NCI-H187 (cell line): Measurements from ENCODE around the gene SHROOM3.
"Not testable (repeated sequence)": the region's sequence is repeated elsewhere in the genome, so short reads cannot be mapped to it uniquely, and the experiment has no call there.

ENCODE experiments used
- DNase-seq, 2 experiments: peaks; one replicate each; lab custom pipeline; 2025; lab: John Stamatoyannopoulos, UW

The SHROOM3 gene

GRCh38 chr4:76594173-76594572 lies 159.1 kb downstream of the SHROOM3 start:
- no peak for DNase-seq

- no peak for DNase-seq
These were observed 160.4 kb downstream of the SHROOM3 start for GRCh38 chr4:76595435-76595834.

DNA sequence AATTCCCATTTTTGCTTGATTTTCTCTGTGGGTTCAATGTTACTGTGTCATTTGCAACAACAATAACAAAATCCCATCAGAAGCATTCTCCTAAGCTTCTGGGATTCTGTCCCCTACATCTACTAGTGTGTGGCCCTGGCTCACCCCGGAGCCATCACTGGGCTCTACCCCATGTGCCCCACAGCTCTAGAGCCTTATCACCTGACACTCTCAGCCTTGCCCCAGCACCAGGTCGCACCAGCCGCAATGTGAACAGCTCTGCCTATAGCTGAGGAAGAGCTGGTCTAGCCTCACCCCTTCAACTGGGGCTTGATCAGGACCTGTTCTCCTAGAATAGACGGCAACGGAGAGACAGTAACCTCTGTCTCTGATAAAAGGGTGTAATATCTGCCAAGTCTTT lies 161.7 kb downstream of the SHROOM3 start:
- no peak for DNase-seq

DNA sequence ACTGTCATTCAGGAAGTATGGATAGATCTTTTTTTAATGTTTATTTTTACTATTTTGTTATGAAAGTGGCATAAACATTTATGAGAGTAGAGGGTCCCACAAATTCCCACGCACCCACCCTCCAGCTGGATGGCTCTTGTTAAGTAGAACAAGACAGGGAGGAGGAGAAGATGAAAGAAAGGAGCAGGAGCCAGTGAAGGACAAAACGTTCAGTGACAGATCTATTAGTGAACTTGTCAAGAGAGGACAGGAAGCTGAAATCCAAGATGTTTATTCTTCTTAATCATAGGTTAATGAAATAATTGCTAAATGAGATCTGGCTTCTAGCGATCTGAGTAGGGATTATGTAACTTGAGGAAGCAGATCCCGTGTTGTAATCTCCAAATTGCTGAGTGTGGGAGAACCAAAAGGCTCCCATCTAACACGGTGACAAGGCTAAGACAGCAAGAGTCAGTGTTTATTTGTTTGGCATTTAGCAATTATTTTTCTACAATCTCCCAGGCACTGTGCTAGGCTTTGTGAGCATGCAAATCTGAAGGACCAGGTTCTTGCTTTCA lies 162.5 kb downstream of the SHROOM3 start:
- no peak for DNase-seq

DNA sequence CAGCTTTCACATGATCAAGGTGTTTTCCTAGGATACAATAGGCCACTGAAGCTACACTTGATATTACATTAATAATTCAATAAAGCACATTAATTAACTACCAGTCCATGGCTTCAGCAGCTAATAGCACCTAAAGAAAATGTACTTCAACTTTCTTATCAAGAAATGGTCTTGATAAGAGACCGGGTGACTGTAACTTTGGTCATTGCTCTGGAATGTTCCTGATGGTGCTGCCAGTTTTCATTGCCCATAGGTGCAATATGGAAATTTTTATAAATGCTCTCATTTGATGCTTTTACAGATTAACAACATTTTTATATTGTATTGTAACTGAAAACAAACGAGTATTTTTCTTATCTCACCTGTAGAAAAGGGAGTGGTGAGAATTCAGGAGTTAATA lies 165.4 kb downstream of the SHROOM3 start:
- no peak for DNase-seq

- DNase-seq = no peak
These were observed 166.8 kb downstream of the SHROOM3 start for GRCh38 chr4:76601791-76602190.

DNA sequence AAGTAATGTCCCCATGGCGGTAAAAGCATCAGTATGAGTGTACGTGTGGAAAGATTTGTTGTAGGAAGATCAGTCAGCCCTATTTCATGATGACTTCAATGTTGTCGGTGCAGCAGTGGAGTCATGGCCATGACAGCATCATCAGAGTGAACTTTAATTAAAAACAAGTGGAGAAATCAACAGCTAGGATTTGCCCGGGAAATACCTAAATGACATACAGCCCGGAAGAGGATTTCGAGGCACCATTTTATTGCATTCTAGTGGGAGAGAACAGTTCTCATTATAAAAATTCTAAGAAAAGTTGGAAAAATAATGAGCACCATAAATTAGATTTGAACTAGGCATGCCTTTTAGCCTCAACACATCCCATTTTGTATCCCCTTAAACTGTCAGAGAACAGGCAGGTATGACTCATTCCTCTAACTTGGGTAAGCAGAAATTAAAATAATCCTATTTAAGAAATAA lies 170.1 kb downstream of the SHROOM3 start:
- no peak for DNase-seq

DNA sequence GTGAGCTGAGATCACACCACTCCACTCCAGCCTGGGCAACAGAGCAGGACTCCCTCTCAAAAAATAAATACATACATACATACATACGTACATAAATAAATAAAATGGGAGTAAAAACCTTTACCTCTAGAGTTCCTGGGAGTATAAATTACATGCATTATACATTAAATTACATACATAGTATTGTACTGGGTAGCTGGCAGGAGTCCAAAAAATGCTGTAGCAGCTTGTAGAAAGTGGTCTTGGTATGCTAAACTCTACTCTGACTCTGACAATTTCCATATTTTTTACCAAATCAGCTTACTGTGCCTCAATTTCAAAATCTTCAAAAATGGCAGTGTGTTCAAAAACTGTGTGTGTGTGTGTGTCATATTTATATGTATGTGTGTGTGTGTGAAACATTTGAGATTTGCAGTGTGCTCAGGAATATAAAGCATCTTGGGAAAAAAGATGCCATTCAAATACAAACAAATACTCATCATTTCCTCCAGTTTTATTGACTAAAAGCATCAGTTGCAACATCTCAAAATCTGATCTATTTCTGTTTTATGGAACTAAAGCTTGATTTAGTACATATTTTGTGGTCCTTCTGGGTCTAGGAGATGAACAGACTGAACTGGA lies 171.7 kb downstream of the SHROOM3 start:
- DNase-seq = no peak

GRCh38 chr4:76607266-76607799 lies 172.3 kb downstream of the SHROOM3 start:
- no peak for DNase-seq

GRCh38 chr4:76607846-76608245 lies 172.8 kb downstream of the SHROOM3 start:
- no peak for DNase-seq

- not testable (repeated sequence) for DNase-seq
These were observed 173.5 kb downstream of the SHROOM3 start for GRCh38 chr4:76608549-76608948.

DNA sequence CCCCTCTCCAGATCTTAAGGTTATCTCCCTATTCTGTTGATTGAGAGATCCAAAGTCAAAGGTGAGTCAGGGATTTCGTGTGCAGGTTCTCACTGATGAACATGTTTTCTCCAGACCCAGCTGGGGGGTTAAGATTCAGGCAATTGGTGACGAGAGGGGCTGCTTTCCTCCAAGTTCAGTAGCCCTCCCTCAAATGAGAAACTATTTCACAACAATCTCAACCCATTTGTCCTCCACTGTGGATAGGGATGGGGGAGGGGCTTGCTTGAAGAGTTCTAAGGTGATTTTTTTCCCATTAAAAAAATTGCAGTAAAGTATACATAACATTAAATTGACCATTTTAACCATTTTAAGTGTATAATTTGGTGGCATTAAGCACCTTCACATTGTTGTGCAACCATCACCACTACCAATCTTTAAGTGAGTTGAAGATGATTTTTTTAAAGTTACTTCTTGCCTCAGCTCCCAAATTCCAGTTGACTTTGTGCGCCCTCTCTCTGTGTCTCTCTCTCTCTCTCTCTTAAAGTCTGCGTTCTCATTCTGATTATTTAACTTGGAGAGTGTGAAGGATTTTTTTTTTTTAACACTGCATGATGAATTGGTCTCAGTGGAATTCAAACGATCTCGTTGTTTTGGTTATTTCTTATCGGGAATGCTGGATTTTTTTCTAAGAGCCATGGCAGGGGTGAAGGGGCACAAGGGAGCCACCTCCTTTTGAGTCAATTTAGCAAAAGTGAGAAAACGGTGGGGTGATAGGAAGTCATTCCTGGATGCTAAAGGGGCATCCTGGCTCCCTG lies 175.9 kb downstream of the SHROOM3 start:
- DNase-seq = no peak

DNA sequence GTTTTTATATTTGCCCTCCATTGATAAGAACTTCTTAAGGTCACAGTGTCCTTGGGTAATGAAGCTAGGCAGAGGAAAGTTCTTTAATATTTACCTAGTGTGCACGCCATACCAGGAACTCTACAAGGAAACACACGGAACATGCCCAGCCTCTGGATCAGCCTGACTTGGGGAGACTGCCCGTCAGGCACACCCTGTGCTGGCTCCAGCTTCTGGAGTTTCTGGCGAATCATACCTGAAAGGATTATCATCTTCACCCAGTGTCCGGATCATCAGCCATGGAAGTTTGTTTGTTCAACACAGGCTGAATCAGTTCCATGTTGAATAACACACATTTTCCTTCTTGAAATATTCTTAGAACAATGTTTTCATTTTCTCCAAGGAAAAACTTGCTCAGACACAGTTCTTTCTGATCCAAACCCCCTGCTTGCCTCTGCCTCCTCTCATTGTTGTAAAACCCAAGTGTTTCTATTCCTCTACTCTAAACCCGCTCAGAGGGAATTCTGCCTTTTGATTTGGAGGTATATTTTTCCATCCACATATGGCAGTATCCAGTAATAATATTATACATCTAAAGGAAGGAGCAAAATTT lies 176.7 kb downstream of the SHROOM3 start:
- no peak for DNase-seq

GRCh38 chr4:76614589-76614988 lies 179.6 kb downstream of the SHROOM3 start:
- DNase-seq = no peak

GRCh38 chr4:76615999-76616398 lies 181.0 kb downstream of the SHROOM3 start:
- DNase-seq = no peak

DNA sequence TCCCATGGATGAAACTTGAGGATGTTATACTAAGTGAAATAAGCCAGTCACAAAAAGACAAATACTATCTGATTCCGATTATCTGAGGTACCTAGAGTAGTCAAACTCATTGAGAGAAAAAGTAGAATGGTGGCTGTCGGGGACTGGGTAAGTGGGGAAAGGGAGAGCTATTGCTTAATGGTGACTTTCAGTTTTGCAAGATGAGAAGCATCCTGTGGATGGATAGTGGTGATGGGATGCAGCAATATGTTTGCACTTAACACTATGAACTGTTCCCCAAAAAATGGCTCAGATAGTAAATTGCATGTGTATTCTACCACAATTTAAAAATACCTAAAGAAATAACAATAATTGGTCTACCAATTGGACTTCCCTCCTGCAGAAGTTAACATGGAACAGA lies 181.5 kb downstream of the SHROOM3 start:
- no peak for DNase-seq

DNA sequence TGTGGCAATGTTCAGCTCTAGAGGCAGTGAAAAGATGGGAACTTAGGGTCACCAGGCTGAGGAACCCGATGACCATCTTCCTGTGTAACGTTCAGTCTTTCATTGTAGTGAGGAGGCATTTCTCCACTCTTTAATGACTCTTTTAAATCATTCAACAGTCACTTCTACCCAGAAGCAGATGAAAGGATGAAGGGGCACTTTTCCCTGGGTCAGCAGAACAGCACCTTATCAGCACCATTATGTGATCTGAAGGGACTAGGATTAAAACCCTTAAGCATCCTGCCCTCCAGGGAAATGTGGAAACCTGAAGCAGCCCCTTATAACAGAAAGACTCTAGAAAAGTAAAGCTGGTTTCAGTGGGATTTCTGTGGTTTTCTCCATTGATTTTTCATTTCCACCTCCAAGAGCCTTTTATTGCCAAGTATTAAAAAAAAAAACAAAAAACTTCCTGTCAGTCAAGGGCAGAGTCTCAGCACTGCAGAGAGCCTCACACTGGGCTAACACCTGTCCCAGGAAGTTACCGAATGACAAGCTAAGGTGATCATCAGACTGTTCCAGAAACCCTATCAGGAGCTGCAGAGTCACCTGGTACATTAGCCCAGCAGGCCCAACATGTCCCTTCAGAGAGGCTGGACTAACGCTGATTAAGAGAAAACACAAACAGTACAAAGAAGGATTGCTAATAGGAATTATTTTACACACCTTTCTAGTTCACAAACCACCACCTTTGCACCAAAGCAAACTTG lies 185.9 kb downstream of the SHROOM3 start:
- DNase-seq = no peak

DNA sequence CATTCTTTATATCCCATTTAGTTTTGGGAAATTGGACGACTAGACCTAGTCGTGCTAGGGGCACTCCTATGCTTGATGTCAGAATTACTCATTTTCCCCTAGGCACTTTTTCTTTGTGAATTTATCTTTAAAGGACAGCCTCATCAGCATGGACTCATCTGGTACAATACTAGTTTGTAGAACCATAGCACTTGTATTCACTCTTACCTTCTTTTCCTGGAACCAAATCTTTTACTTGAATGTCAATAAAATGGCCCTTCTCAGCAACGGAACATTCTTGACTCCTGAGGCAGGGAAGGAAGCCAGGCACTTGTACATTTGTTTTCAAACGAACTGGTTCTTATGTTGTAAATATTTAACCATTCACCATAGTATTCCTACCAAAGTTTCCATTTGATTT lies 187.1 kb downstream of the SHROOM3 start:
- no peak for DNase-seq

DNA sequence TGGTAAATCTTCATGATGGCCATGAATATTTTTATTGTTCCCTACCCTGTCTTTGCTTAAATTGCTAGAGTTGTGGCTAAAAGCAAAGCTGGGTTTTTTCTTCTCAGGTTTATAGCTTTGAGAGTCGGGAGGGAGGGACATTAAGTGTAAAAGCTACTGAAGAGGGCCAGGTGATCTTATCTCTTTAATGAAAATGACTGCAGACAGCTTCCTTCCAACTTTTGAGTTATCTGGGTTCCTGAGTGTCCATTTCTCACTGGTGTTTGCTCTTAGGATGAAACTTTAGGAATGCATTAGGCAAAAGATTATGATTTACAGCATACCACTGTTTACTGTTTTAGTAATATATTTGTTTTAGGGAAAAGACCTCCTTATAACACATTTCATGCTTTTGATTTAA lies 187.7 kb downstream of the SHROOM3 start:
- no peak for DNase-seq

GRCh38 chr4:76623217-76624045 lies 188.4 kb downstream of the SHROOM3 start:
- DNase-seq = no peak

DNA sequence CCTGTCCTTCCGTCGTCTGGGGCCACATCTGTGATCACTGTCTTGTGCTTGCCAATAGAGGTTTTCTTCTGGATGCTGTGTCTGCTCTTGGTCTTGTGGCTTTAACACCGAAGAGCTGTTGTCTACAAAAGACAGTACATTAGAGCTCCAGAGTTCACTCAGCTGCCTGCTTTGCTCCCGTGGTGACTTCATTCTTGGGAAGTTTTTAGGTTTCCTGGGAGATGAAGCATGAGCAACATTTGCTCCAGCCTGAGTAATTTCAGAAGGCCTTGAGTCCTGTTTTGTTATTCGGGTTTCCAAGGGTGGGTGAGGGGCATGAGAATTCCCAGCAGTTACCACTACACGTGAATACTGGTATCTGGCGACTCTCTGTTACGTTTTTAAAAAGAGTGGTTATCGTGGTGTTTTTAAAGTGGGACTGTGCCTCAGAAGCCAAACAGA lies 189.2 kb downstream of the SHROOM3 start:
- no peak for DNase-seq
